GM18499 (cell line): ENCODE results near the gene NTSR1.

Experiments used
- ATAC-seq: cut with Tn5 transposase; IDR thresholded peaks from one replicate; pipeline ENCODE4 v1.9.1; 2021; ENCODE audit warnings: moderate number of reproducible peaks; ENCODE audit not compliant: insufficient read depth, unreplicated experiment

NTSR1 gene

DNA sequence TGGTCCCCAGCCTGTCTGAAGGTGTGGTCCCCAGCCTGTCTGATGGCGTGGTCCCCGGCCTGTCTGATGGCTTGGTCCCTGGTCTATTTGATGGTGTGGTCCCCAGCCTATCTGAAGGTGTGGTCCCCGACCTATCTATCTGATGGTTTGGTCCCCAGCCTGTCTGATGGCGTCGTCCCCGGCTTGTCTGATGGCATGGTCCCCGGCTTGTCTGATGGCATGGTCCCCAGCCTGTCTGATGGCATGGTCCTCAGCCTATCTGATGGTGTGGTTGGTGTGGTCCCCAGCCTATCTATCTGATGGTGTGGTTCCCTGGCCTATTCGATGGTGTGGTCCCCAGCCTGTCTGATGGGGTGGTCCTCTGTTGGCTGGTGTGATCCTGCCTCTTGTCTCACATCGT lies 69.4 kb downstream of the NTSR1 start:
- ATAC-seq = no peak

DNA sequence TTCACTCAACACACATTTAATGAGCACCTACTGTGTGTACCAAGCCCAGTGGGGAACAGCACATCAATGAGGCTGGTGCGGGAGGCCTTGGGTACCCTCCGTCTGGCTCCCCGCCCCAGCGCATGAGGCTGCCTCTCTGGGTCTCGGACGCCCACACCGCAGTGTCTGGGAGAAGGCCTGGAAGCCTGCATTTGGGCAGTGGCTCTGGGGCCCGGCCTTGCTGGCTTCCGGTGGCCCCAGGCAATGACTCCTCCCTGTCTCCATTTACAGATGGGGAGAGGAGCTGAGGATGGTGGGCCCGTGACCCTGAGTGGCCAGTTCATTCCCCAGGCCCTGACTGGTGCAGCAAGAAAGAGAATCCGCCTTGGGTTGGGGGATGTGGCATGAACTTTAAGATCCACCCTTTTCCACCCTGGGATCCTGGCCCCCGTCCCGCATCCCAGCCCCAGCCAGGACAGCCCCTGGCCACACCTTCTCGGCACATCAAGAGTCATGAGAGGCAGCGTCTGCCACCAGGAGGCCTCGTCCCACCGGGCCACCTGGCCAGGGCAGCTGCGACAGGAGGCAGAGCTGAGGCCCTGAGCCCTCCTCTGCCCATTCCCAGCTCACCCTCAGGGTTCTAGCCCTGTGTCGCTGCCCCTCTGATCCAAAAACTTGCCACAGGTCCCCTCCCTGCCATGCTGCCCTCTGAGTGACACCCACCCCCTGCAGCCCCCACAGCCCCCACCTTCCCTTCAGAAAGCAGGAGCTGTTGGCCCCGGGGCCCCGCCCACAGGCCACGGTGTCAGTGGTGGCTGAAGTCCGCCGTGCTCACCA lies 70.2 kb downstream of the NTSR1 start:
- no peak for ATAC-seq

DNA sequence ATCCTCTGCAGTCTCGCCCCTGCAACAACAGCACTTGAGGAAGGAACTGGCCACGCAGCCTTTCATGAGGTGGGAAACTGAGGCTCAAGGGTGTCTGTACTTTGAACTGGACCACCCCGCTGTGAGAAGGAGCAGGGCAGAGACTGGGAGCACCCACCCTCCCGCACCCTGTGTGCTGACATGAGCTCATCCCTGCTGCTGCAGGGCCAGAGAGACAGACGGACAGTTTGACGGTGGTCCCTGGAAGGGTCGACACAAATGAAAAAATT lies 70.7 kb downstream of the NTSR1 start:
- ATAC-seq = no peak

DNA sequence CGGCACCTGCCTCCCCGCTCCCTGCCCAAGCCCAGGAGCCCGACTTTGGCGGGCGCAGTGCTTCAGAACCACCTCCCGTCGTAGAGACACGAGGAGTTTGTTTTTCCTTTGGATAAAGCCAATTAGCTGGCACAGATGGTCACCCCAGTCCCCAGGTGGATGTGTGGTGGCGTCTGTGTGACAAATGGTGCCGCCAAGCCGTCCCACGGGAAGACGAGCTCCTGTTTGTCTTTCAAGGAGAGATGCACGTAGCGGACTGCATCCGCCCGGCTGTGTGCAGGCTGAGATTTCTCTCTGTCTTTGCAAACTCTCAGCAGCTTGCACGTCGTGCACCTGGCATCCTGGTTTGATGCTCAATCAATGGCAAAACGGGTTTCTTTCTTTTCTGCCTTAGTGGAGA lies 71.6 kb downstream of the NTSR1 start:
- ATAC-seq = no peak

DNA sequence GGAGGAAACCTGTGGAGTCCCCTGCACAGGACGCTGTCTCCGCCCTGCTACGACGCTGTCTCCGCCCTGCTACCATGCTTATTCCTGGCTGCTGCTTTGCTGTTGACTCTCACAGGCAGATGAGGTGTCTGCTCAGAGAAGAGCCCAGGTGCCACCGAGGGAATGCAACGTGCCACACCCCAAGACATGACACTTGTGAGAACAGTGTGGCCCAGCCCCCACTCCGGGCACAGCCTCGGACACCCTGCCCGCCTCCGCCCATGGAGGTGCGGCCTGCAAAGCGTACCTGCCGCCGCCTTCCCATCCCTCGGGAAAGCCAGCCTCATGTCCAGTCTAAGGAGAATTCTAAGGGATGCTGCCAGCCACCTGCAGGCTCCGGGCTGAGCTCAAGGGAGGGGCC lies 72.1 kb downstream of the NTSR1 start:
- ATAC-seq = no peak

DNA sequence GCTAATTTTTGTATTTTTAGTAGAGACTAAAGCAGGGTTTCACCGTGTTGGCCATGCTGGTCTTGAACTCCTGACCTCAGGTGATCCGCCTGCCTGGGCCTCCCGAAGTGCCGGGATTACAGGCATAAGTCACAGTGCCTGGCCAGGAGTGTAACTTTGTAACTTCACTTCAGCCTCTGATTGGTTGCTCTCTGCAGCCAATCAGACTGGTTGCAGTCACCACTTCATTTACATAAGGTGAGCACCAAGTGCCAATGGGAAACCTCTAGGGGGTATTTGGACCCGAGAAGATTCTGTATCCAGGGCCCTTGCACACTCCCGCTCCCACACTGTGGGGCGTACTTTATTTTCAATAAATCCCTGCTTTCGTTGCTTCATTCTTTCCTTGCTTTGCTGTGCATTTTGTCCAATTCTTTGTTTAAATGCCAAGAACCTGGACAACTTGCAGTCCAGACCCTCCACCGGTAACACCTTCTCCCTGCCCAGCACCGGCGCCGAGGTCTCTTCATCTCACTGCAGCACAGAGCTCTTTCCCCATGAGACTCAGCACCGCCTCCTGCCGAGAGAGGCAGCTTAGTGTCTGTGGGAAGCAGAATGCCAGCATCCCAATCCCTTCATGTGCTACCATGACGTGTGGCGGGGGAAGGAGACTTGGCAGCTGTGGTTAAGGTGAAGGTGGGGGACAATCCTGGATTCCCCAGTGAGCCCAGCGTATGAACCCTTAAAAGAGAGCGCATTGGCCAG lies 73.7 kb downstream of the NTSR1 start:
- ATAC-seq = no peak

DNA sequence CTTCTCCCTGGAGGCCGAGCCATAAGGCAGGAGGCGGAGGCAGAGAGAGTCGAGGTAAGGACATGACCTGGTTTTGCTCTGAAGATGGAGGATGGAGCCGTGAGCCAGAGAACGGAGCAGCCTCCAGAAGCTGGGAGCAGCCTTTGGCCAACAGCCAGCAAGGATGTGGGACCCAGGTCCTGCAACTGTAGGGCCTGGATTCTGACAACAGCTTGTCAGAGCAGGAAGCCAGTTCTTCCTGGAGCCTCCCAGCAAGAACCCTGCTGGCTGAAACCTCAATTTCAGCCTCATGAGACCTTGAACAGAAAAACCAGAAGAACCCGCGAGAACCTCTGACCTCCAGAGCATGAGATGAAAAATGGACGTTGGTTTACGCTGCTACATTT lies 74.2 kb downstream of the NTSR1 start:
- ATAC-seq = no peak

DNA sequence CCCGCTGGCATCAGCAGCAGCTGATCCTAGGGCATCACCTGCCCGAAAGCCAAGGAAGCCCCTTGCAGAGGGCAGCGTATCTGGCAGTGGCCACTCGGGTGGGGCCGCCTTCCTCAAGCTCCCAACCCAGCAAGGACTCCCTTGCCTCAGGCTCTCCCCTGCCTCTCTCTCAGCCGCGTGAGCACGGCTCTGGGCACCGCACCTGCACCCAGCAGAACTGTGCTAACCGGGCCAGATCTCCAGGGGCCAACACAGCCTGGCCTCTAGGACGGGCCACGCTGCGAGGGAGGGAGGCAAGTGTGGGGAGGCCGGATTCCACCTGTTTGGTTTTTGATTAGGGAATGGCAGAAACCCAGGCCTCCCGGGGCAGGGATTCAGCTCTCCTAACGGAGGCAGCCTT lies 75.9 kb downstream of the NTSR1 start:
- ATAC-seq = no peak

DNA sequence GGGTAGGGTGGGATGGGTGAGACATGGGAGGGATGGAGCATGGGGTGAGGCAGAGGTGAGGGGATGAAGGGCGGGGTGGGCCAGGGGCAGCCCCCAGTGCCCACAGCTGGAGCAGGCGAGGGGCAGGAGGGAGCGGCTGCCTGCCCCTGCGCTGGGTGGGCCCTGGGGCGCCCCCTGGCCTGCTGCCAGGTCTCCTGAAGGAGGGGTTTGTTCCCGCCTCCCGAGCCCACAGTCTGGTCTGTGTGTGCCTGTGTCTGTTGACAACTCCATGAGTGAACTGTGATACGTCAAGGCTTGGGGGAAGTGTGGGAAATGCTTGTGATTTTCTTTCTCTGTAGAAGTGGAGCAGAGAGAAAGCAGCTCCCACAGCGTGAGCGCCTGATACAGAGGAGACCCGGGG lies 76.8 kb downstream of the NTSR1 start:
- no peak for ATAC-seq

DNA sequence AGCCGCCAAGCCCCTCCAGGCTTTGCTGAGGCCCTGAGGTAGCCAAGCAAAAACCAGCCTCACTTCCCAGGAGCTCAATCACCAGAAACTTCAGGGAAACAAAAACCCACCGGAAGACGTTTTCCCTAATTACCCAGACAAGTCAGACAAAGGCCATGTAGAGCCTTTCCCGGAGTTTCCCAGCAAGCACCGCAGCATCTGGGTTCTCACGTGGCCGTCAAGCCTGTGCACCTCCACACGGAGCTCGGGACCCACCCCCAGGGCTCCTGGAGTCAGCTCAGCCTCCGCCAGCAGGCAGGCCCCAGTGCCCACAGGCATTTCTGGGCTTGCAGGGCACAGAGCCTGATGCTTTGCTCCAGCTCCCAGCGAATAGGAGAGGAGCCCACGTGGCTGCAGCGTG lies 77.5 kb downstream of the NTSR1 start:
- no peak for ATAC-seq

DNA sequence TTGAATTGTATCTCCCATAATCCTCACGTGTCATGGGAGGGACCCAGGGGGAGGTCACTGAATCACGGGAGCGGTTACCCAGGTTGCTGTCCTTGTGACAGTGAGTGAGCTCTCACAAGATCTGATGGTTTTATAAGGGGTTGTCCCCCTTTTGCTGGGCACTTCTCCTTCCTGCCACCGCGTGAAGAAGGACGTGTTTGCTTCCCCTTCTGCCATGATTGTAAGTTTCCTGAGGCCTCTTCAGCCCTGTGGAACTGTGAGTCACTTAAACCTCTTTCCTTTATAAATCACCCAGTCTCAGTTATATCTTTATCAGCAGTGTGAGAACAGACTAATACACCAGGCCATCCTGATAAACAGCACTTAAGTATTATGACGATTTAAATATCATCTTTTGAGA lies 78.7 kb downstream of the NTSR1 start:
- ATAC-seq = no peak

DNA sequence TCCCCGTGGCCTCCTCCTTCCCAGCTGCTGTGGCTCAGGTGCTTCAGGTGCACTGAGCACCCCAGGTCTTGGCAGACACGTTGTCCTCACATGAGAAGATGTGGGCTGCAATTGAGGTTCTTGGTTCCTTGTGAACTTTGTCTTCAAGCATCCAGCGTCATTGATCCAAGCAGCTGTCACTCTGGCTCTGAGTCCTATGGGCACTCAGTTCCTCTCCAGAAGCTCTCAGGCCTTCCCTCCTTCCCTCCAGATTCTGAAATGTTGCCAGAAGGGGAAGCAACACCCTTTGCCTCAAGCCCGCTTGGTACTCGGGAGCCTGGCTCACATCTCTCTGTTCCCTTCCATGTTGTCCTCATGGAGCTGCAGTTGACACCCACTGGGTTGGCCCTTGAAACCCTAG lies 79.2 kb downstream of the NTSR1 start:
- ATAC-seq = no peak

DNA sequence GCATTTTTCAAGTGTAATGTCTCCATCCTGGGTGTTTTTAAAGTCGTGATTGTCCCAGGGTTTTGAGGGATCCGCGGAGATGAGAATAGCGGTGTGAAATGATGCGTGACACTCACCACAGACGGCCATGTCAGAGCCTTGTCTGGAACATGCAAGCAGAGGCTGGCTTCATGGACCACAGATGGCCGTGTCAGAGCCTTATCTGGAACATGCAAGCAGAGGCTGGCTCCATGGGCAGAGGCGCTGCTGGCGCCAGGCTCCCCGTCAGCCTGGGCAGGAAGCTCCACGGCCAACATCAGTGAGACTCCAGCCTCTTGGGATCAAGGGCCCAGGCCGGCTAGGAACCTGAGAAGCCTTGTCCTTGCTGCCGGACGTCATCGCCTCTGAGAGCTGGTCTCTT lies 80.0 kb downstream of the NTSR1 start:
- ATAC-seq = no peak

DNA sequence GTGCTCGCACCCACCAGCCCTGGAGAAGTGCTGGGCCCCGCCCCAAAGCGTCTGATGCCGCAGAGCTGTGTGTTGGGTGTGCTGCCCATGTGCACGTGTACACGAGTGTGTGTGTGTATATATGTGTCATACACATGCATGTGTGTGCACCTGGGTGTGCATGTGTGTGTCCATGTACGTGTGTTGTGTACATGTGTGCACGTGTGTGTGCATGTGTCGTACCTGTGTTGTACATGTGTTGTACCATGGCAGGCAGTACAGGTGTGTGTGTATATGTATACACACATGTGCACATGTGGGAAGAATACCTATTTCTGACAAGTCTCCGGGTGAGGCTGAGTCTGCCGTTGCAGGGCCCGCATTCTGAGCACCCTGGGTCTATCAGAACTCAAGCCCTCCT lies 81.4 kb downstream of the NTSR1 start:
- no peak for ATAC-seq

DNA sequence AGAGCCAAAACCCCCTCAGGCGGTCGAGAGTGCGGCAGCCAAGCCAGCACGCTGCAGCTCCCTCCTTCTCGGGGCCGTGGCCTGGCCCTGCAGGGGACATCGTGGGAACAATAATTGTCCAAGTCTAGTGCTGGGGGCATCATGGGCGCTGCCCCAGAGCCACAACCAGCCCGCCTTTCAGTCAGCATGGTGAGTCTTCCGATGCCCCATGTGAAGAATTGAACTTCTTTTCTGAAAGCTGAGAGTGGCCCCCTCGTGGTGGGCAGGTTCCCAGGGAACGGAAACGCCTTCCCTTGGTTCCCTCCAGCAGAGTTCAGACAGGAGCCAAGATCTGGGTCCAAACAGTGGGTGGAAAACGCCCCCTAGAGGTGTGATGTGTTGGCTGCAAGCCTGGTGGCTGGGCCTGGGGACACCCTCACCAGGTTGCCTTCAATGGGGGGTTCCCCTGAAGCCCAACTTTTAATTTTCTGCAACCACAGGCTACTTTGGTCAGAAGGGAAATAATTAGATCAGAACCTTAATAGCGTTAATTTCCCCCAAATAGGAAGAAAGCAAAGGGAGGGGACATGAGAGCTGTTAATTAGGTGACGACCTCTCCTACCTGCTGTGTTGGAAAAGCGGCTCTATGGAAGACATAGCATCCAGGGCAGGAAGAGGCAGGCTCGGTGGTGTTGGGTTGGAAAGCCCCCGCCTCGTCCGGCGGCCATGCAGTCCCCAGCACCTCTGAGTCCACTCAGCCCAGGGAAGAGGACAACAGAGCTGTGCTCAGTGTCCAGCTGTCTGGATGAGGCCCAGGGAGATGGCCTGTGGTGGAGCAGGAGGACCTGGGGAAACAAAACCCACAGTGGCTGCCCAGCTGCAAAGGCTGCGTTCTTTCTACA lies 82.9 kb downstream of the NTSR1 start:
- ATAC-seq = no peak

DNA sequence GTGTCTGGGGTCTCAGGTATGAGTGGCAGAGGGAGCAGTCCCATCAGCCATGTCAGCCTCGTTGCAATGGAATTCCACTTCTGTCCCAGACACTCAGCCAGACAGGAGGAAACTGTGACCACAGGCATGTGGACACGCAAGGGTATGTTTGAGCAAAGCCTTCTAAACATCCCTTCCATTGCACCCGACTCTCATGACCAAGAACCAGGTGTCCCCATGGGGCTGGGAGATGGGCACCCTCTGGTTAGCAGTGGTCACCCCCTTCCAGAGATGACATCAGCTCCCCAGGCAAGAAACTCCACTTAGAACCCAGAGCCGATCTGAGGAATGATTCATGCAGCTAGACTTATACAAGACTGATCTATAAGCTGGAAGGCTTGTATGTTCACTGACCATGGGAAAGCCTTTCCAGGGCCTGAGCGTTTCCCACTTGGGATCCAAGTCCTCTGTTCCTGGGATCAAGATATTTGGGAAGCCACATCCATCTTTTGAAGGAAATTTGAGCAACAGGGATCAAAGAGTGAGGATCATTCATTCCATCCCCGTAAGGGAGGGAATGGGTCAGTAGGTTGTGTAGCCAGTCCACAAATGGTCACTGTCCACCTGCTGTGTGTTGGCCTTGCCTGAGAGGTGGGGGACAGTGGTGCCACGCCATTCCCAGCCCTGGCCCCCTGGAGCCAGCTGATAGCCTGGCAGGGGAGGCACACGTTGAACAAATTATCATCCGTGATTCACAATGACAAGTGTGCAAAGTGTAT lies 83.7 kb downstream of the NTSR1 start:
- ATAC-seq = no peak

DNA sequence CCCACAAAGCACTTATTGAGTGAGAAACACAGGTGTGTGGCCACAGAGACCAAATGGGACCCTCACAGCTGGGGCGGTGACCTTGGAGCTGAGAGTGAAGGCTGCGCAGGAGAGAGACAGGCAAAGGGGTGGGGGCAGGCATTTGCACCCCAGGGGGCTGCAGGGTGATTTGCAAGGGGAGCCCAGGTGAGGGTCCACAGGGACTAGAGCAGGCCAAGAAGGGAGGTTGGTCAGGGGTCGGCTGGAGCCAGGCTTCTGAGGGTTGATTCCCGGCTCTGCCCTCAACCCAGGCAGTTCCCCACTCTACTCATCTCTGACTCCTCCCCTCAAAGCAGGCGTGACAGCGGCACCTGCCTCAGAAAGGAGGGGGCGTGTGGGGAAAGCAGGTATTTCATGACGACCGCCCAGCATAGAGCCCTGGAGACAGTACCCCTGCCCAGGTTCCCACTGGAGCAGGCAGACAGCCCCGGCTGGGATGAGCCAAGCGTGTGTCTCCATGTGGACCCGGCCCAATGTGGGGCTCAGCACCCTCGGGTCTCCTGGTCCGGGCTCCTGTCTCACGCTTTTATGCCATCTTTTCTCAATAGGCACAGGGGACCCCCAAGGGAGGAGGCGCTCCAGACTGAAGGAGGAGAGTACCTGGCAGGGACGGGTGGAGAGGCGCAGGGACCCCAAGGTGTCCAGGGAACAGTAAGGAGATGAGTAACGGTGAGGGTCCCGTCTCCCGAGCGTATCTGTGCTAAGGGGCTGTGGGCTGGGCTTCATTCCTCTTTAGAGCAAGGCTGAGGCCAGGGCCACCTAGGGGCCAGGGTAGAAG lies 84.5 kb downstream of the NTSR1 start:
- no peak for ATAC-seq

DNA sequence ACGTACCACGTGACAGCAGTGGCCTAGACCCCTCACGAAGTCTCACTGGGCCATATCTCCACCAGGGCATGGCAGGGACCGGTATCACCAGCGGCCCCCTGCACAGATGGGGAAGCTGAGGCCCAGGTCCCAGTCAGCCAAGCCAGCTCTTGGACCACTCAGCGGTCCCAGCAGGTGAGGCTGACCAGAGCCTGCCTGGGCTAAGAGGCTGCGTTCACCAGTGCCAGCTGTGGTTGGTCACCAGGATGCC lies 85.0 kb downstream of the NTSR1 start:
- ATAC-seq = no peak

DNA sequence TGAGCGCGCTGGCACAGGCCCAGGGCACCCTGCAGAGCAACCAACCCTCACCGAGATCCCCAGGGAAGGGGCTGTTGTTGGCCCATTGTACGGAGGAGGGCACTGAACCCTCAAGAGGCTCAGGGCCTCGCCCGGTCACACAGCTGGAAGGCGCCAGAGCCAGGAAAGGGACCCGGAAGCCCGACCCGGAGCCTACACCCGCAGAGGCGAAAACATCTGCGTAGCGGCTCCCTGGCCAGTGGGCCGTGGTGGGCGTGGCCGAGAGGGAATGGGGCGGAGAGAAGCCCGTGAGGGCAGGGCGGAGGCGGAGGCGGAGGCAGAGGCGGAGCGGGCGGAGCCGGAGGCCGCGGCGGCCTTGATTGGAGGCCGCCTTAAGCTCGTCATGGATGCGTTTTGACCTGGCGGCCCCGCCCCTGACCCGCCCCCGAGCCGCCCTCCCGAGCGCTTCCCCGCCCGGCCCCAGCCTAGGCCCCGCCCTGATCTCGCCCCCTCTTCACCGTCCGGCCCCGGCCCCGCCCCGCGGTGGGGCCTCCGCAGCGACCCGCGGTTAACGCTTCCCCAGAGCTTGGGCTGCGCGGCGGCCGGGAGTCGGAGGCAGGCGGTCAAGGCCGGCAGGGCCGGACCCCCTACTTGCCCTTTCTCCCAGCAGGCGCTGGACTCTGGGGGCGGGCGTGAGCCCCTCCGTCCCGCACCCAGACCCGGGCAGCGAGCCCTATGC lies 85.5 kb downstream of the NTSR1 start:
- no peak for ATAC-seq
